ENCODE results near the gene GJD4. TPM values are rescaled to one million over a fixed set of nuclear protein-coding genes. Genes with fewer than 3 reads are reported as not detected.

The GJD4 gene
- total RNA-seq, 2 experiments from 2014 or later = not detected

DNA sequence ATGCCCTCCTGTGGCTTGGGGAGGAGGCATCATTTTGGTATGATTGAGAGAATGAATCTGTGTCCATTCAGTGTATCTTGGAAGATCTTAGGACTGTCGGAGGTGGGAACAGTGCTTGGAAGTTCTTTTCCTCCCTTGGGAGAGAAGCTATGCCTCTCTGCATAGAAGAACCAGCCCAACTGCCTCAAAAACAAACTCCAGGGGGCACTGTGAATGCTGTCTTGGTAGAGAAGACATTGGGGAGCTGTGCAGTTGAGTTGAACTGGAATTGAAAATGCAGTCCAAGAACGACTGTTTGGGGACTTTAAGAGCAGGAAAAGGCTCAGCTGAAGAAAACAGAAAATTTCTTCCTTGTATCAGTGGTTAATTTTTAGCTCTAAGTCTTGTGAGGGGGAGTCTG, 4.9 kb upstream of the GJD4 start:
- intact Hi-C loops (cut with DNase I, micrococcal nuclease) = no loop called here

DNA sequence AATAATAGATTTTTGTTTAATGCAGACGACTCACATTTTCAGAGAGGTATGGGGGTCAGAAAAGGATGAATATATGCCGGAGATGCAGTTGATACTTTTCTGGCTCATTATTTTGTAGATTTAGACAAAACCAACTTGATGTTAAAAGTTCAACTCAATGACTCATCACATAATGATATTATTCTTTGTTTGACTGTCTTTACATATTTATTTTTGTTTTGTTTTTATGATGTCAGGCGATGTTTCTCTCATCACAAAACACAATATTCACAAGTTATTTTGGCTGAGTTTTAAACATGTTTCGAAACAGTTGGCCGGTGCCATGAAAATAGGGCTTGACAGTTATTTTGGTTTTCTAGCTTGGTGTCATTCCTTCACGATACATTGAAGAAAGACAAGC, 1.3 kb downstream of the GJD4 start:
- CTCF ChIA-PET = no interaction called here
- Mint-ChIP-seq H3K9me3 (ENCODE audit: low read depth) (peaks cover under 1% of the 10 kb centered on the region), H3K4me3 (no peak overlapping the region), H3K27ac (no peak overlapping the region), H3K4me1 (peaks cover 3% of the 10 kb centered on the region), H3K36me3 (ENCODE audit: low read depth) (no peaks in the 10 kb centered on the region), H3K27me3 (peaks cover 40% of the 10 kb centered on the region)
- ATAC-seq (no peak), DNase-seq (no peak)
- intact Hi-C loops (cut with DNase I, micrococcal nuclease) = no loop called here
- POLR2A ChIA-PET = no interaction called here

More for the DNA sequence above, 4.9 kb upstream of the GJD4 start:
- ATAC-seq (no peak), DNase-seq (no peak)
- POLR2A ChIA-PET = no interaction called here
- H3K36me3 Mint-ChIP-seq (ENCODE audit: low read depth) = no peaks in the 10 kb centered on the region
- CTCF ChIA-PET = interaction anchor here (0.6 kb wide), 2 partner anchors 9 to 33 kb away, joined by 3 to 4 read pairs; no protein-coding TSS in a partner anchor
- peaks cover 27% of the 10 kb centered on the region for H3K27me3 Mint-ChIP-seq
- H3K27ac Mint-ChIP-seq = no peak overlapping the region
- H3K9me3 Mint-ChIP-seq (ENCODE audit: low read depth) = peaks cover 9% of the 10 kb centered on the region
- H3K4me3 Mint-ChIP-seq = no peak overlapping the region
- no peaks in the 10 kb centered on the region for H3K4me1 Mint-ChIP-seq

- Mint-ChIP-seq H3K4me1 (peaks cover 3% of the 10 kb centered on the region), H3K27ac (no peak overlapping the region), H3K9me3 (ENCODE audit: low read depth) (no peaks in the 10 kb centered on the region), H3K27me3 (peaks cover 39% of the 10 kb centered on the region), H3K36me3 (ENCODE audit: low read depth) (no peaks in the 10 kb centered on the region), H3K4me3 (peak overlapping the region; percentile 54)
- ChIA-PET CTCF (no interaction called here), POLR2A (no interaction called here)
- intact Hi-C loops (cut with DNase I, micrococcal nuclease) = no loop called here
- peak; percentile 21 for DNase-seq
- peak; percentile 49 for ATAC-seq
These were observed 2.6 kb downstream of the GJD4 start for GRCh38 chr10:35607475-35608327.

DNA sequence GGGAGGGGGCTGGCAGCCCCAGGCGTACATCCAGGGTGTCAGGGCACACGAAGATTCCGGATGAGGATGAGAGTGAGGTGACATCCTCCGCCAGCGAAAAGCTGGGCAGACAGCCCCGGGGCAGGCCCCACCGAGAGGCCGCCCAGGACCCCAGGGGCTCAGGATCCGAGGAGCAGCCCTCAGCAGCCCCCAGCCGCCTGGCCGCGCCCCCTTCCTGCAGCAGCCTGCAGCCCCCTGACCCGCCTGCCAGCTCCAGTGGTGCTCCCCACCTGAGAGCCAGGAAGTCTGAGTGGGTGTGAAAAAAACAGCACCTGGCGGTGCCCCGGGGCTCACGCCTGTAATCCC, 3.2 kb downstream of the GJD4 start:
- ChIA-PET CTCF (no interaction called here), POLR2A (no interaction called here)
- ATAC-seq (no peak), DNase-seq (no peak)
- no peaks in the 10 kb centered on the region for H3K36me3 Mint-ChIP-seq (ENCODE audit: low read depth)
- H3K9me3 Mint-ChIP-seq (ENCODE audit: low read depth) = no peaks in the 10 kb centered on the region
- peaks cover 42% of the 10 kb centered on the region for H3K27me3 Mint-ChIP-seq
- H3K4me1 Mint-ChIP-seq = peaks cover 3% of the 10 kb centered on the region
- intact Hi-C loops (cut with DNase I, micrococcal nuclease) = no loop called here
- H3K27ac Mint-ChIP-seq = no peak overlapping the region
- no peak overlapping the region for H3K4me3 Mint-ChIP-seq

GRCh38 chr10:35611750-35612149, 6.6 kb downstream of the GJD4 start:
- POLR2A ChIA-PET = no interaction called here
- peaks cover 3% of the 10 kb centered on the region for H3K4me1 Mint-ChIP-seq
- no peak overlapping the region for H3K27ac Mint-ChIP-seq
- no peak overlapping the region for H3K4me3 Mint-ChIP-seq
- peaks cover 30% of the 10 kb centered on the region for H3K27me3 Mint-ChIP-seq
- no peaks in the 10 kb centered on the region for H3K36me3 Mint-ChIP-seq (ENCODE audit: low read depth)
- no peak for ATAC-seq
- intact Hi-C loops (cut with DNase I, micrococcal nuclease) = no loop called here
- CTCF ChIA-PET = interaction anchor here (0.9 kb wide), 1 partner anchor 13 kb away, joined by 4 read pairs; no protein-coding TSS in a partner anchor
- H3K9me3 Mint-ChIP-seq (ENCODE audit: low read depth) = no peaks in the 10 kb centered on the region
- no peak for DNase-seq

DNA sequence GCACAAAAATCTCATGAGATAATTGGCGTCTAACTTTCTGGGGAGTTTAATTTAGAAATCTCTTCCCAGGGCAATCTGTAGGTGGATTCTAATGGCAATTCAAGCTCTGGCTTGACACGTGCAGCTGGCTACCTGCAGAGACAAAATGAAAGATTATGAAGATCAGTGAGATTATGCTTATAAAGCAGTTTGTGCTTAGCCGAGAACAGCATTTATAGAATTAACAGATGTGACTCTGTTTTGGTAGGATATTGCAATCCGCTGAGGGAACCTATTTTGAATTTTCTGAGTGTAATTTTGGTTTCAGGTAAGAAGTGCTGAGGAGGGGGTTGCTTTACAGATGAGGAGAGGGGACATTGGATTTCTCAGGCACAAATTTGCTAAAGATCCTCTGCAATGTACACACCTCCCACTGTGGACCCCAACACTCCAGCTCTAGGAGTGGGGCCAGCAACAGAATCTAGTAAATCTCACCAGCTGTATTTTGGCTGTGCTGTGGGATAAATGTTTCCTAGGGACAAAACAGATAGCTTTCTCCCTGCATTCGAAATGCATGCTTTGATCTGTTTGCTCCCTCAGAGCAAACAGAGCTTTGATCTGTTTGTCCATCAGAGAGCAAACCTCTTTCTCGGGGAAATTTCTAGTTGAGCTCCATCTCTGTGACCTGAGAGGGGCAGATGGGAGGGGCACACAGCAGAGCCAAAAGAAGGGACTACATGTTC, 7.4 kb downstream of the GJD4 start:
- no peak for ATAC-seq

DNA sequence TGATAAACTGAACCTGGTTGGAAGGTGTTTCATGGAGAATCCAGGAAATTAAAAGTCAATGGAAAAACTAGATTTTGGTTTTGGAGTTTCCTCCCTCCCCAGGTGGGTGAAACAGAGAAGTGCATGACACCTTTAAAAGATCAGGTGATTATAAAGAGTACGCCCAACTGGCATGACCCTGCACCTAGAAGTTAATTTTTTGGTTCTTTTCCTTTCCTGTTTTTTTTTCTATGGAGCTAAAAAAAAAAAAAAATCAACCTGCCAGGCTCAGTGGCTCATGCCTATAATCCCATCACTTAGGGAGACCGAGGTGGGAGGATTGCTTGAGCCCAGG, 7.9 kb downstream of the GJD4 start:
- ATAC-seq (no peak), DNase-seq (no peak)
- H3K9me3 Mint-ChIP-seq (ENCODE audit: low read depth) = no peaks in the 10 kb centered on the region
- no peak overlapping the region for H3K27ac Mint-ChIP-seq
- ChIA-PET POLR2A (no interaction called here), CTCF (interaction anchor here (0.6 to 1.7 kb wide), 3 partner anchors 23 to 734 kb away, joined by 3 to 9 read pairs (median 5); no protein-coding TSS in a partner anchor)
- H3K36me3 Mint-ChIP-seq (ENCODE audit: low read depth) = no peaks in the 10 kb centered on the region
- intact Hi-C loops (cut with DNase I, micrococcal nuclease) = no loop called here
- no peaks in the 10 kb centered on the region for H3K4me1 Mint-ChIP-seq
- peaks cover 22% of the 10 kb centered on the region for H3K27me3 Mint-ChIP-seq
- no peak overlapping the region for H3K4me3 Mint-ChIP-seq

More for the DNA sequence above, 7.4 kb downstream of the GJD4 start:
- intact Hi-C loops (cut with DNase I, micrococcal nuclease) = no loop called here
- no peaks in the 10 kb centered on the region for H3K9me3 Mint-ChIP-seq (ENCODE audit: low read depth)
- no peak overlapping the region for H3K27ac Mint-ChIP-seq
- no peak for DNase-seq
- ChIA-PET CTCF (interaction anchor here (0.7 to 1.7 kb wide), 3 partner anchors 12 to 28 kb away, joined by 4 to 9 read pairs (median 5); no protein-coding TSS in a partner anchor), POLR2A (no interaction called here)
- H3K4me3 Mint-ChIP-seq = no peak overlapping the region
- peaks cover under 1% of the 10 kb centered on the region for H3K4me1 Mint-ChIP-seq
- H3K27me3 Mint-ChIP-seq = peaks cover 23% of the 10 kb centered on the region
- H3K36me3 Mint-ChIP-seq (ENCODE audit: low read depth) = no peaks in the 10 kb centered on the region

DNA sequence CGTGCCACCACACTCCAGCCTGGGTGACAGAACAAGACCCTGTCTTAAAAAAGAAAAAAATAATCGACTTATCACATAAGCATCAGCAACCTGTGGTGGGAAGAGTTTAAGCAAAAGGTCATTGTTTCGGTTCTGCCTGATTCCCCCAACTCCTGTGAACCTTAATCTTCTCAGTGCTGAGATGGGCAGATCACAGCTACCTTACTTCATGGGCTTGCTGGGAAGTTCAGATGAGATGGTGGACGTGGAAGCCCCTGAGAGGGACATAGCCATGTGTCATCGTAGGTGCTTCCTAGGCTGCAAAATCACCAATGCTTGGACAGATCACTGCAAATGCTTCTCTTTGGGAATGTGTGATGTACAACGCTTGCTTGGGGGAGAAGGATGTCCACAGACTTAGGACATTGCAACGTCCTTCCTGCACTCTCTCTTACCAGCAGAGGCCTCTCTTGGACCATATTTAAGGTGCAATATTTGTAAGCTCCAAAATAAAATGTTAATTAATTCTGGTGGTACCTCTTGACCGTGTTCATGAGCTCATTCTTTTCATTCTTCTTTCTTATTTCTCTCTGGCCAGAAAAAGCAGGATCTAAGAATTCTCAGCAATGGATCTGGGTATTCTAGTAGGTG, 8.6 kb downstream of the GJD4 start:
- POLR2A ChIA-PET = no interaction called here
- CTCF ChIA-PET = interaction anchor here (0.6 to 1.7 kb wide), 3 partner anchors 22 to 735 kb away, joined by 3 to 9 read pairs (median 4); no protein-coding TSS in a partner anchor
- Mint-ChIP-seq H3K27me3 (peaks cover 24% of the 10 kb centered on the region), H3K36me3 (ENCODE audit: low read depth) (no peaks in the 10 kb centered on the region), H3K4me1 (no peaks in the 10 kb centered on the region), H3K4me3 (no peak overlapping the region), H3K27ac (no peak overlapping the region), H3K9me3 (ENCODE audit: low read depth) (no peaks in the 10 kb centered on the region)
- DNase-seq (no peak), ATAC-seq (no peak)
- intact Hi-C loops (cut with DNase I, micrococcal nuclease) = no loop called here

DNA sequence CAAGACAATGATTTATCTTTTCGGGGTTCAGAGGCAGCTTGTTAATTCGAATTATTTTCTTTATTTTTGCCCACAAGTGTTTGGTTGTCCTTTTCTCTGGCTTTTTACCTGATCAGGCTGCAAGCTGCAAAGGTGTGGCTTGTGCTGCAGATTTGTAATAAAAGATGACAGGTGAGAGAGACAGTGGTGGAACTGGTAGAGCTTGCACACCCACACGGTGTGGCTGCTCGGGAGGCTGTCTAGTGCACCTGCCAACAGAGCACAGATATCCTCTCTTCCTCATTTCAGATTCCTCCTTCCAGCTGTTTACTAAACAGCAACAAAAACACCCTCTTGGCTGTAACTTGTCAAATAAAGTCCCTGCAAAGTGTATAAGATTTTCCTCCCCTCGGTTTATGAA, 9.2 kb downstream of the GJD4 start:
- no peaks in the 10 kb centered on the region for H3K36me3 Mint-ChIP-seq (ENCODE audit: low read depth)
- intact Hi-C loops (cut with DNase I, micrococcal nuclease) = no loop called here
- H3K4me3 Mint-ChIP-seq = no peak overlapping the region
- H3K9me3 Mint-ChIP-seq (ENCODE audit: low read depth) = no peaks in the 10 kb centered on the region
- H3K27me3 Mint-ChIP-seq = peaks cover 24% of the 10 kb centered on the region
- no peak overlapping the region for H3K27ac Mint-ChIP-seq
- ChIA-PET POLR2A (no interaction called here), CTCF (interaction anchor here (0.9 kb wide), 1 partner anchor 23 kb away, joined by 4 read pairs; no protein-coding TSS in a partner anchor)
- no peak for DNase-seq
- H3K4me1 Mint-ChIP-seq = no peaks in the 10 kb centered on the region
- no peak for ATAC-seq

DNA sequence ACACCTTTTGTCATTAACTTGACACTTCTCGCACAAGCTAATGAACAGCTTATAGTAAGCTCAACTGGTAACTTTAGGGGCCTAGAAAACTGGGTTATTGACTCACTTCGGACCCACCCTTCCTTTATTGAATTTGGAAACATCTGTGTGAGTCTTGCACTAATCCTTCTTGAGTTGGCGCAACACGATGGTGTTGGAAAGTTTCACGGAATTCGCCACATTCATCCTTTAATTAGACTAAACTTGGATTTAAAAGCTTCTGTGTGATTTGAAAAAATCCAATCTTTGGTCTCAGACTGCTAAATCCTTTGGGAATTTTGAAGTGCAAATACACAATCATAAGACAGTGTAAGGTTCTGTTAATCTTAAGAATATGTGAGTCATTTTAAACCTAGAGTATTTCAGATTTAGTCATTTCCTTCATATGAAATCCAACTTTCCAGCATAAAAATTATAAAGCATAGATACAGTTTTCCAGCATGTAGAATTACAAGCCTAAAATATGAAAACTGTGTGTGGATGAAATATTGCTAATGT, 21.9 kb downstream of the GJD4 start:
- DNase-seq = no peak
- Mint-ChIP-seq H3K27me3 (peaks cover 16% of the 10 kb centered on the region), H3K36me3 (ENCODE audit: low read depth) (no peaks in the 10 kb centered on the region), H3K9me3 (ENCODE audit: low read depth) (no peaks in the 10 kb centered on the region), H3K4me1 (no peaks in the 10 kb centered on the region), H3K27ac (no peak overlapping the region), H3K4me3 (no peak overlapping the region)
- CTCF ChIA-PET = no interaction called here
- intact Hi-C loops (cut with DNase I, micrococcal nuclease) = no loop called here
- ATAC-seq = no peak
- POLR2A ChIA-PET = no interaction called here

DNA sequence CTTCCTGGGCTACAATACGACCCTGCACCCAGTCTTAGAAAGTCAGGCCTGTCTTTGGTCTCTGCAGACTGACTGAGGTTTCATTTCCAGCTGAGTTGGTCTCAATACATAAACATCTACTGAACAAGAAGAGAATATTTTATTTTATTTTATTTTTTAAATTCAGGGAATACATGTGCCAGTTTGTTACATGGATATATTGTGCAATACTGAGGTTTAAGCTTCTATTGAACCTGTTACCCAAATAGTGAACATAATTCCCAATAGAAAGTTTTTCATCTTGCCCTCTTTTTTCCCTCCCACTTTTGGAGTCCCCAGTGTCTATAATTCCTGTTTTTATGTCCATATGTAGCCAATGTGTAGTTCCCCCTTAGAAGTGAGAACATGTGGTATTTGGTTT, 26.3 kb downstream of the GJD4 start:
- Mint-ChIP-seq H3K4me1 (no peaks in the 10 kb centered on the region), H3K27ac (no peak overlapping the region), H3K36me3 (ENCODE audit: low read depth) (no peaks in the 10 kb centered on the region), H3K27me3 (peaks cover 18% of the 10 kb centered on the region), H3K9me3 (ENCODE audit: low read depth) (no peaks in the 10 kb centered on the region), H3K4me3 (no peak overlapping the region)
- ATAC-seq (no peak), DNase-seq (no peak)
- ChIA-PET CTCF (no interaction called here), POLR2A (no interaction called here)
- intact Hi-C loops (cut with DNase I, micrococcal nuclease) = loop anchor here in 1 of 2 experiments (10.0 kb wide), 2 partner anchors 403 to 1863 kb away; no protein-coding TSS in a partner anchor

Data from activated CD4-positive, alpha-beta T cell treated with anti-CD3 and anti-CD28 coated beads for 36 hours (primary cell).